Measurements from ENCODE around the gene ARMC8.

DNA sequence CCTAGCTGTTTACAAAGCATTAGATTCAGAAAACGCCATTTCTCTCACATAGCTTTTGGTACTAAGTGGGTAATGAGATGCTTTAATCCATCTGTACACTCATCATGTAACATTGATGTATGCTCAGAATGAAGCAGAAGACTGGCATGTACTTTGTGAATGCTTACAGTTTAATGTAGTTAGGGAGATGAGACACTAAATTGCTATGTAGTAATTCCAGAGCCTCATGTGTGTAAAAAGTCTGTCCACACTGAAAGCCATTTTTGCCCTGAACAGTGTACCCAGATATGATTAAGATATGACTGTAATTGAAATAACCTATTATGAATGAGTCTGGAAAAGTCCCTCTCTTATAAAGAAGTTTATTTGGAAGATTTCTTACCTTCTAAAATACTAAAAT lies 66.5 kb downstream of the ARMC8 start:
- TF ChIP-seq, protein P1, sequence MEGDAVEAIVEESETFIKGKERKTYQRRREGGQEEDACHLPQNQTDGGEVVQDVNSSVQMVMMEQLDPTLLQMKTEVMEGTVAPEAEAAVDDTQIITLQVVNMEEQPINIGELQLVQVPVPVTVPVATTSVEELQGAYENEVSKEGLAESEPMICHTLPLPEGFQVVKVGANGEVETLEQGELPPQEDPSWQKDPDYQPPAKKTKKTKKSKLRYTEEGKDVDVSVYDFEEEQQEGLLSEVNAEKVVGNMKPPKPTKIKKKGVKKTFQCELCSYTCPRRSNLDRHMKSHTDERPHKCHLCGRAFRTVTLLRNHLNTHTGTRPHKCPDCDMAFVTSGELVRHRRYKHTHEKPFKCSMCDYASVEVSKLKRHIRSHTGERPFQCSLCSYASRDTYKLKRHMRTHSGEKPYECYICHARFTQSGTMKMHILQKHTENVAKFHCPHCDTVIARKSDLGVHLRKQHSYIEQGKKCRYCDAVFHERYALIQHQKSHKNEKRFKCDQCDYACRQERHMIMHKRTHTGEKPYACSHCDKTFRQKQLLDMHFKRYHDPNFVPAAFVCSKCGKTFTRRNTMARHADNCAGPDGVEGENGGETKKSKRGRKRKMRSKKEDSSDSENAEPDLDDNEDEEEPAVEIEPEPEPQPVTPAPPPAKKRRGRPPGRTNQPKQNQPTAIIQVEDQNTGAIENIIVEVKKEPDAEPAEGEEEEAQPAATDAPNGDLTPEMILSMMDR (IDR thresholded peaks at IDR 0.05; ENCODE audit: poor library complexity, severe bottlenecking), result no peak
- TF ChIP-seq SMC3 (conservative IDR thresholded peaks at IDR 0.05; ENCODE audit: poor library complexity) (no peak), POLR2AphosphoS5 (IDR thresholded peaks at IDR 0.05) (no peak), EP300 (conservative IDR thresholded peaks at IDR 0.05; ENCODE audit: poor library complexity, severe bottlenecking) (no peak), MXI1 (conservative IDR thresholded peaks at IDR 0.05; ENCODE audit: poor library complexity, severe bottlenecking) (no peak), EZH2 (IDR thresholded peaks at IDR 0.05; ENCODE audit: borderline replicate concordance, insufficient read depth, low read length, poor library complexity, severe bottlenecking) (no peak), TAF1 (IDR thresholded peaks at IDR 0.05; ENCODE audit: low read depth) (no peak), RAD21 (conservative IDR thresholded peaks at IDR 0.05) (no peak)
- TF ChIP-seq, protein P2, sequence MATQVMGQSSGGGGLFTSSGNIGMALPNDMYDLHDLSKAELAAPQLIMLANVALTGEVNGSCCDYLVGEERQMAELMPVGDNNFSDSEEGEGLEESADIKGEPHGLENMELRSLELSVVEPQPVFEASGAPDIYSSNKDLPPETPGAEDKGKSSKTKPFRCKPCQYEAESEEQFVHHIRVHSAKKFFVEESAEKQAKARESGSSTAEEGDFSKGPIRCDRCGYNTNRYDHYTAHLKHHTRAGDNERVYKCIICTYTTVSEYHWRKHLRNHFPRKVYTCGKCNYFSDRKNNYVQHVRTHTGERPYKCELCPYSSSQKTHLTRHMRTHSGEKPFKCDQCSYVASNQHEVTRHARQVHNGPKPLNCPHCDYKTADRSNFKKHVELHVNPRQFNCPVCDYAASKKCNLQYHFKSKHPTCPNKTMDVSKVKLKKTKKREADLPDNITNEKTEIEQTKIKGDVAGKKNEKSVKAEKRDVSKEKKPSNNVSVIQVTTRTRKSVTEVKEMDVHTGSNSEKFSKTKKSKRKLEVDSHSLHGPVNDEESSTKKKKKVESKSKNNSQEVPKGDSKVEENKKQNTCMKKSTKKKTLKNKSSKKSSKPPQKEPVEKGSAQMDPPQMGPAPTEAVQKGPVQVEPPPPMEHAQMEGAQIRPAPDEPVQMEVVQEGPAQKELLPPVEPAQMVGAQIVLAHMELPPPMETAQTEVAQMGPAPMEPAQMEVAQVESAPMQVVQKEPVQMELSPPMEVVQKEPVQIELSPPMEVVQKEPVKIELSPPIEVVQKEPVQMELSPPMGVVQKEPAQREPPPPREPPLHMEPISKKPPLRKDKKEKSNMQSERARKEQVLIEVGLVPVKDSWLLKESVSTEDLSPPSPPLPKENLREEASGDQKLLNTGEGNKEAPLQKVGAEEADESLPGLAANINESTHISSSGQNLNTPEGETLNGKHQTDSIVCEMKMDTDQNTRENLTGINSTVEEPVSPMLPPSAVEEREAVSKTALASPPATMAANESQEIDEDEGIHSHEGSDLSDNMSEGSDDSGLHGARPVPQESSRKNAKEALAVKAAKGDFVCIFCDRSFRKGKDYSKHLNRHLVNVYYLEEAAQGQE (IDR thresholded peaks at IDR 0.05; ENCODE audit: borderline replicate concordance), result no peak
